CD4-positive, alpha-beta memory T cell (primary cell): ENCODE data around the gene IL4I1. TPM values are rescaled to one million over a fixed set of nuclear protein-coding genes. Genes with fewer than 3 reads are reported as not detected.
"Not testable (repeated sequence)": the region's sequence is repeated elsewhere in the genome, so short reads cannot be mapped to it uniquely, and the experiment has no call there.

Experiments used
- CTCF ChIA-PET: fragments of 350-600 bp; sonication (Branson Sonifier 250); formaldehyde crosslinking; loops from one replicate; lab custom pipeline; 2021; ENCODE audit warnings: inconsistent platforms; ENCODE audit not compliant: partially characterized antibody; lab: Charles Lee
- POLR2A ChIA-PET: fragments of 350-600 bp; sonication (Branson Sonifier 250); formaldehyde crosslinking; loops from one replicate; lab custom pipeline; 2021; ENCODE audit not compliant: partially characterized antibody; lab: Charles Lee
- DNase-seq, 5 donors: peaks; one replicate each; pipeline versions ENCODE4 v3.0.0 to v3.0.0-alpha.2; 2020 to 2022; ENCODE audit warnings: mixed read lengths in 1 of 5
- H3K27ac ChIP-seq: one replicate; pipeline ENCODE4 v1.7.0; 2013; ENCODE audit warnings: low read depth, low read length
- H3K27me3 ChIP-seq: 2 replicates; pipeline ENCODE4 v1.7.0; 2013; ENCODE audit warnings: mild to moderate bottlenecking, low read length, moderate library complexity; ENCODE audit not compliant: insufficient read depth
- H3K36me3 ChIP-seq: 2 replicates; pipeline ENCODE4 v1.7.0; 2013; ENCODE audit warnings: mild to moderate bottlenecking, low read length, moderate library complexity; ENCODE audit not compliant: insufficient read depth
- H3K4me1 ChIP-seq: 2 replicates; pipeline ENCODE4 v1.7.0; 2013; ENCODE audit warnings: mild to moderate bottlenecking, low read length, moderate library complexity; ENCODE audit not compliant: insufficient read depth
- H3K4me3 ChIP-seq, 2 donors: one replicate each; pipeline ENCODE4 v1.7.0; 2013; ENCODE audit warnings: low read length in 2 of 2, mild to moderate bottlenecking in 1 of 2
- H3K9me3 ChIP-seq, 2 donors: one replicate each; pipeline ENCODE4 v1.7.0; 2013; ENCODE audit warnings: low read length in 2 of 2, control low read depth in 1 of 2; ENCODE audit not compliant: control insufficient read depth in 1 of 2
- H3K27ac Mint-ChIP-seq, 7 donors: one replicate each; pipeline ENCODE4 v1.8.0; 2020 to 2021; ENCODE audit warnings: mixed read lengths in 7 of 7, mild to moderate bottlenecking in 6 of 7, inconsistent platforms in 3 of 7, moderate library complexity in 3 of 7
- H3K27me3 Mint-ChIP-seq, 2 donors: one replicate each; pipeline ENCODE4 v1.8.0; 2020 to 2021; ENCODE audit warnings: mixed read lengths in 2 of 2
- H3K36me3 Mint-ChIP-seq, 2 donors: one replicate each; pipeline ENCODE4 v1.8.0; 2020 to 2021; ENCODE audit warnings: mixed read lengths in 2 of 2, inconsistent platforms in 1 of 2, mild to moderate bottlenecking in 1 of 2
- H3K4me1 Mint-ChIP-seq, 4 donors: one replicate each; pipeline ENCODE4 v1.8.0; 2020 to 2021; ENCODE audit warnings: mixed read lengths in 4 of 4, mild to moderate bottlenecking in 1 of 4
- H3K4me3 Mint-ChIP-seq, 8 donors: one replicate each; pipeline ENCODE4 v1.8.0; 2020 to 2021; ENCODE audit warnings: mixed read lengths in 8 of 8, mild to moderate bottlenecking in 7 of 8, moderate library complexity in 6 of 8, inconsistent platforms in 3 of 8
- H3K9me3 Mint-ChIP-seq, 8 donors: one replicate each; pipeline ENCODE4 v1.8.0; 2020 to 2021; ENCODE audit warnings: mixed read lengths in 8 of 8, mild to moderate bottlenecking in 5 of 8, inconsistent platforms in 3 of 8, moderate library complexity in 1 of 8
- intact Hi-C: fragments of 100-400 bp; cut with micrococcal nuclease; formaldehyde crosslinking; loops from one replicate; pipeline ENCODE4 v1.15.1; 2023
- polyA plus RNA-seq, 2 donors: library from polyadenylated mRNA; unstranded; fragments of 300-500 nt; fragmentation: Illumina TruSeq; gene quantifications; one replicate each; pipeline ENCODE4 v1.2.3, GENCODE V29; 2021
- total RNA-seq, 2 experiments: library from RNA; stranded (reverse); gene quantifications; one replicate each; pipeline ENCODE4 v1.2.3, GENCODE V29; 2021

Gene IL4I1
- total RNA-seq (1 to 10 TPM; 2.6 to 3.4 TPM), polyA plus RNA-seq (10 to 100 TPM in 1 of 2 donors, 1 to 10 TPM in 1; 9.4 to 10.4 TPM)

- DNase-seq: peak; percentile 76 to 94 (median 87)
- Mint-ChIP-seq H3K9me3 (peaks cover 0 to 1% (median 0%) of the 10 kb centered on the region in 8 donors), H3K4me1 (peaks cover 23 to 54% (median 40%) of the 10 kb centered on the region in 4 donors), H3K27ac (peak within 1 kb of the TSS; percentile 97 to 100 (median 99)), H3K4me3 (peak within 1 kb of the TSS; percentile 85 to 92 (median 90)), H3K36me3 (peaks cover 0 to 3% of the 10 kb centered on the region in 2 donors), H3K27me3 (no peaks in the 10 kb centered on the region)
- intact Hi-C loops: loop anchor here (2.0 kb wide), 3 partner anchors 20 to 40 kb away; partner anchors contain the start of genes AKT1S1, ATF5, NUP62 and TBC1D17
- no peaks in the 10 kb centered on the region for H3K36me3 ChIP-seq
- ChIA-PET CTCF (no interaction called here), POLR2A (interaction anchor here (0.7 to 4.0 kb wide), 11 partner anchors 15 to 131 kb away, joined by 3 to 28 read pairs (median 4); partner anchors contain the start of genes AKT1S1, ATF5, FUZ and NUP62)
- no peaks in the 10 kb centered on the region for H3K27me3 ChIP-seq
- H3K4me1 ChIP-seq: peaks cover 44% of the 10 kb centered on the region
- no peaks in the 10 kb centered on the region for H3K9me3 ChIP-seq
- H3K27ac ChIP-seq: peak within 1 kb of the TSS; percentile 98
- H3K4me3 ChIP-seq: peak within 1 kb of the TSS; percentile 1 to 44
Observed at GRCh38 chr19:49896863-49897621, at the start of gene IL4I1. Gene IL4I1, minus strand, starts transcription at chr19:49896887. Its CDS starts 727 bp downstream, at chr19:49896160.

- H3K4me3 ChIP-seq: no peak overlapping the region
- no peaks in the 10 kb centered on the region for H3K4me1 ChIP-seq
- H3K36me3 ChIP-seq: no peaks in the 10 kb centered on the region
- intact Hi-C loops: no loop called here
- no peaks in the 10 kb centered on the region for H3K27me3 ChIP-seq
- Mint-ChIP-seq H3K36me3 (no peaks in the 10 kb centered on the region), H3K27ac (no peak overlapping the region), H3K4me1 (no peaks in the 10 kb centered on the region), H3K4me3 (no peak overlapping the region), H3K9me3 (peaks cover 0 to 3% (median 0%) of the 10 kb centered on the region in 8 donors), H3K27me3 (peaks cover 18 to 22% of the 10 kb centered on the region in 2 donors)
- ChIA-PET POLR2A (no interaction called here), CTCF (no interaction called here)
- no peaks in the 10 kb centered on the region for H3K9me3 ChIP-seq
- no peak for DNase-seq
- H3K27ac ChIP-seq: no peak overlapping the region
Observed at GRCh38 chr19:49946415-49946814, 49.7 kb upstream of the IL4I1 start.

- DNase-seq, H3K4me1 ChIP-seq, CTCF ChIA-PET, H3K27ac Mint-ChIP-seq, H3K4me3 Mint-ChIP-seq, H3K27me3 ChIP-seq, POLR2A ChIA-PET, H3K9me3 Mint-ChIP-seq, intact Hi-C loops, H3K4me1 Mint-ChIP-seq, H3K4me3 ChIP-seq, H3K27ac ChIP-seq, H3K9me3 ChIP-seq, H3K36me3 ChIP-seq, H3K36me3 Mint-ChIP-seq: not testable (repeated sequence)
- peaks cover 16 to 22% of the 10 kb centered on the region in 2 donors for H3K27me3 Mint-ChIP-seq
Observed at GRCh38 chr19:49944567-49944966, 47.9 kb upstream of the IL4I1 start.

- no peak overlapping the region for H3K27ac ChIP-seq
Observed at GRCh38 chr19:49940482-49940791, 43.8 kb upstream of the IL4I1 start.

GRCh38 chr19:49939721-49940481, 43.2 kb upstream of the IL4I1 start:
- Mint-ChIP-seq H3K27me3 (peaks cover 7 to 12% of the 10 kb centered on the region in 2 donors), H3K36me3 (no peaks in the 10 kb centered on the region), H3K27ac (peak overlapping the region in 1 of 7 donors; percentile 60), H3K9me3 (no peaks in the 10 kb centered on the region), H3K4me3 (no peak overlapping the region), H3K4me1 (peaks cover 0 to 8% (median 4%) of the 10 kb centered on the region in 4 donors)
- Histone ChIP-seq H3K27me3 (no peaks in the 10 kb centered on the region), H3K4me3 (no peak overlapping the region), H3K36me3 (no peaks in the 10 kb centered on the region), H3K9me3 (no peaks in the 10 kb centered on the region), H3K4me1 (peaks cover 7% of the 10 kb centered on the region), H3K27ac (no peak overlapping the region)
- POLR2A ChIA-PET: interaction anchor here (0.6 kb wide), 1 partner anchor 564 kb away, joined by 3 read pairs; no protein-coding TSS in a partner anchor
- DNase-seq: no peak
- intact Hi-C loops: no loop called here
- CTCF ChIA-PET: interaction anchor here (0.7 to 5.1 kb wide), 4 partner anchors 11 to 1309 kb away, joined by 3 to 37 read pairs (median 9); partner anchors contain the start of genes ATF5 and NUP62

More at GRCh38 chr19:49940482-49940791, 43.8 kb upstream of the IL4I1 start:
- DNase-seq: no peak
- Histone ChIP-seq H3K36me3 (no peaks in the 10 kb centered on the region), H3K4me1 (peaks cover 7% of the 10 kb centered on the region), H3K9me3 (no peaks in the 10 kb centered on the region), H3K27me3 (no peaks in the 10 kb centered on the region), H3K4me3 (no peak overlapping the region)
- Mint-ChIP-seq H3K27ac (no peak overlapping the region), H3K4me1 (peaks cover 0 to 8% (median 4%) of the 10 kb centered on the region in 4 donors), H3K27me3 (peaks cover 10 to 15% of the 10 kb centered on the region in 2 donors), H3K36me3 (no peaks in the 10 kb centered on the region), H3K4me3 (no peak overlapping the region), H3K9me3 (no peaks in the 10 kb centered on the region)
- intact Hi-C loops: no loop called here
- CTCF ChIA-PET: no interaction called here
- POLR2A ChIA-PET: no interaction called here

GRCh38 chr19:49938662-49939061, 42.0 kb upstream of the IL4I1 start:
- intact Hi-C loops: no loop called here
- H3K4me1 Mint-ChIP-seq: peaks cover 2 to 10% (median 5%) of the 10 kb centered on the region in 4 donors

More at GRCh38 chr19:49938662-49939061, 42.0 kb upstream of the IL4I1 start:
- no peaks in the 10 kb centered on the region for H3K9me3 ChIP-seq
- Mint-ChIP-seq H3K27ac (no peak overlapping the region), H3K36me3 (no peaks in the 10 kb centered on the region), H3K4me3 (no peak overlapping the region), H3K9me3 (no peaks in the 10 kb centered on the region), H3K27me3 (peaks cover 3 to 10% of the 10 kb centered on the region in 2 donors)
- POLR2A ChIA-PET: interaction anchor here (1.8 kb wide), 1 partner anchor 9 kb away, joined by 7 read pairs; the partner anchor contains the start of genes ATF5 and NUP62
- no peak overlapping the region for H3K27ac ChIP-seq
- H3K36me3 ChIP-seq: no peaks in the 10 kb centered on the region
- CTCF ChIA-PET: interaction anchor here (1.0 to 5.1 kb wide), 4 partner anchors 10 to 54 kb away, joined by 3 to 37 read pairs (median 9); partner anchors contain the start of genes ATF5 and NUP62
- H3K4me3 ChIP-seq: no peak overlapping the region
- no peaks in the 10 kb centered on the region for H3K27me3 ChIP-seq
- peaks cover 7% of the 10 kb centered on the region for H3K4me1 ChIP-seq
- no peak for DNase-seq
